ENCODE data around the gene PLSCR2. TPM values are rescaled to one million over a fixed set of nuclear protein-coding genes. Genes with fewer than 3 reads are reported as not detected.

The PLSCR2 gene
- total and polyA plus RNA-seq, 8 donors, result 0.38 to 1.2 (median 0.74) TPM

- H3K9me3 ChIP-seq, result no peaks in the 10 kb centered on the region
- DNase-seq (no peak), ATAC-seq (no peak)
- no peak overlapping the region for H3K27ac ChIP-seq
- intact Hi-C loops (cut with DNase I), result no loop called here
- no peak for TF ChIP-seq CTCF (IDR thresholded peaks at IDR 0.05)
- no peak overlapping the region for H3K4me3 ChIP-seq
- H3K4me1 ChIP-seq, result no peaks in the 10 kb centered on the region
- H3K36me3 ChIP-seq, result no peaks in the 10 kb centered on the region
- no peaks in the 10 kb centered on the region for H3K27me3 ChIP-seq
Observed at GRCh38 chr3:146404436-146404835, 64.9 kb downstream of the PLSCR2 start.

GRCh38 chr3:146403792-146404191 lies 65.6 kb downstream of the PLSCR2 start:
- H3K4me3 ChIP-seq, result no peak overlapping the region
- intact Hi-C loops (cut with DNase I), result no loop called here
- no peak for DNase-seq
- ATAC-seq, result no peak
- no peaks in the 10 kb centered on the region for H3K36me3 ChIP-seq
- H3K9me3 ChIP-seq, result no peaks in the 10 kb centered on the region
- H3K27ac ChIP-seq, result no peak overlapping the region
- no peaks in the 10 kb centered on the region for H3K4me1 ChIP-seq
- TF ChIP-seq CTCF (IDR thresholded peaks at IDR 0.05), result no peak
- H3K27me3 ChIP-seq, result no peaks in the 10 kb centered on the region

- Histone ChIP-seq H3K4me1 (no peaks in the 10 kb centered on the region), H3K27ac (no peak overlapping the region), H3K9me3 (no peaks in the 10 kb centered on the region), H3K27me3 (no peaks in the 10 kb centered on the region), H3K36me3 (no peaks in the 10 kb centered on the region), H3K4me3 (no peak overlapping the region)
- intact Hi-C loops (cut with DNase I), result no loop called here
- DNase-seq (no peak), ATAC-seq (no peak)
- no peak for TF ChIP-seq CTCF (IDR thresholded peaks at IDR 0.05)
Observed at GRCh38 chr3:146396792-146397191, 72.6 kb downstream of the PLSCR2 start.

DNA sequence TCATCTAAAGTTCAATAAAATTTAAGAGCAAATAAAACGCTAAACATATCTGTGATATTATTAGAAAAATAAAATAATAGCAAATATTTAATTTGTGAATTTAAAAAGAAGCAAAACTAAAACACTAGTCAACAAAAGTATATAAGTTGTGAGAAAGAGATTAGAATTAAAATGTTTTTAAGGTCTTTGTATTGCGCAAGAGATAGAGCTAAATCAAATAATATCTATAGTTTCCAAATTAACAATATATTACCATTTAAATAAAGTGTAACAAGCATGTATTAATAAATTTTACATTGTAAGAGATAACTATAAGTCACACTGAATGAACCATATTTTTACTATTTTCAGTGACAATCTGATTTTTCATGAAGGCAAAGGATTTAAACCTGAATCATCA lies 74.2 kb downstream of the PLSCR2 start:
- ATAC-seq, result no peak
- no peaks in the 10 kb centered on the region for H3K27me3 ChIP-seq

DNA sequence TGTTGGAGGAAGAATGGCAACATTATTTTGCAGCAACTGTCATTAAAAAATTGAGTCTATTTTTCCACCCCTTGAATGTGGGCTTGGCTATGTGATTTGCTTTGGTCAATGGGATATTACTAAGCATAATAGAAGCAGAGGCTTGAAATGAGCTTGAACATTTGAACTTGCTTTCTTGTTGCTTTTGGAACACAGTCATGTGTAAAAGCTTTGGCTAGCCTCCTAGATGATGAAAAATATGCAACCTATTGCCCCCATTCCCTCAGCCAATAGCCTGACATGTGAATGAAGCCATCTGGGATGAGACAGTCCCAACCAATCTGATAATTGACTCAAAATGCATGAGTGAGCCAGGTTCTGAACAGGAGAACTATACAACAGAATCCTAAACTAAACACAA lies 78.4 kb downstream of the PLSCR2 start:
- H3K27ac ChIP-seq, result no peak overlapping the region
- intact Hi-C loops (cut with DNase I), result no loop called here
- peak; percentile 76 for ATAC-seq
- H3K36me3 ChIP-seq, result no peaks in the 10 kb centered on the region
- TF ChIP-seq CTCF (IDR thresholded peaks at IDR 0.05), result no peak
- H3K9me3 ChIP-seq, result no peaks in the 10 kb centered on the region
- H3K4me3 ChIP-seq, result no peak overlapping the region
- no peaks in the 10 kb centered on the region for H3K4me1 ChIP-seq
- DNase-seq, result peak in 2 of 4 donors; percentile 87 to 90
- H3K27me3 ChIP-seq, result no peaks in the 10 kb centered on the region

More for the DNA sequence above, 74.2 kb downstream of the PLSCR2 start:
- H3K9me3 ChIP-seq, result no peaks in the 10 kb centered on the region
- H3K4me3 ChIP-seq, result no peak overlapping the region
- no peaks in the 10 kb centered on the region for H3K4me1 ChIP-seq
- no peak for TF ChIP-seq CTCF (IDR thresholded peaks at IDR 0.05)
- no peak overlapping the region for H3K27ac ChIP-seq
- DNase-seq, result no peak
- no peaks in the 10 kb centered on the region for H3K36me3 ChIP-seq
- intact Hi-C loops (cut with DNase I), result no loop called here

All from left lung (tissue), 10 donors.